HepG2 (cell line): ENCODE data around the gene PIM1. TPM values are rescaled to one million over a fixed set of nuclear protein-coding genes. Genes with fewer than 3 reads are reported as not detected.
A peak's percentile ranks its signal among the peaks of the same experiment; 100 is the strongest.

Source experiments
- ADNP ChIP-seq: sonication (generic); formaldehyde crosslinking; IDR thresholded peaks from 2 replicates; pipeline ENCODE4 v1.4.0; 2020; ENCODE audit warnings: missing genetic modification reagents
- ARNTL ChIP-seq: sonication (generic); formaldehyde crosslinking; IDR thresholded peaks from 2 replicates; pipeline ENCODE4 v1.4.0; 2020; ENCODE audit warnings: mild to moderate bottlenecking, missing genetic modification reagents
- ERF ChIP-seq: IDR thresholded peaks from 2 replicates; pipeline ENCODE4 v1.6.1; 2018; ENCODE audit warnings: missing biosample characterization, missing genetic modification reagents
- GPN1 ChIP-seq: sonication (generic); formaldehyde crosslinking; IDR thresholded peaks from 2 replicates; pipeline ENCODE4 v1.5.1; 2020; ENCODE audit warnings: missing genetic modification reagents, borderline replicate concordance
- HNF4G ChIP-seq, 2 experiments: sonication (generic) in 1 of 2; formaldehyde crosslinking in 1 of 2; IDR thresholded peaks; 2 replicates each; pipeline versions ENCODE4 v1.4.0 to v1.6.1; 2011 to 2020; ENCODE audit warnings: borderline replicate concordance in 2 of 2, low read depth in 2 of 2, mild to moderate bottlenecking in 2 of 2, low read length in 1 of 2, missing genetic modification reagents in 1 of 2, moderate library complexity in 1 of 2
- RFX3 ChIP-seq: IDR thresholded peaks from 2 replicates; pipeline ENCODE4 v1.6.1; 2016; ENCODE audit warnings: missing biosample characterization, missing genetic modification reagents
- SOX5 ChIP-seq: IDR thresholded peaks from 2 replicates; pipeline ENCODE4 v1.6.1; 2016; ENCODE audit warnings: borderline replicate concordance
- ZNF225 ChIP-seq: sonication (generic); formaldehyde crosslinking; IDR thresholded peaks from 2 replicates; pipeline ENCODE4 v1.4.0; 2020; ENCODE audit warnings: mild to moderate bottlenecking, missing genetic modification reagents
- ZNF746 ChIP-seq: sonication (generic); formaldehyde crosslinking; IDR thresholded peaks from 2 replicates; pipeline ENCODE4 v1.8.0; 2022; ENCODE audit warnings: mild to moderate bottlenecking, missing genetic modification reagents
- ZNF879 ChIP-seq: sonication (generic); formaldehyde crosslinking; IDR thresholded peaks from 2 replicates; pipeline ENCODE4 v1.8.1; 2023; ENCODE audit warnings: missing genetic modification reagents
- ZSCAN9 ChIP-seq: IDR thresholded peaks from 2 replicates; pipeline ENCODE4 v1.6.1; 2016; ENCODE audit warnings: borderline replicate concordance
- polyA plus RNA-seq, 8 experiments: library from polyadenylated mRNA; depleted of rRNA in 3 of 8; stranded (reverse) in 7 of 8; unstranded in 1 of 8; fragments of >200 nt; fragmentation: Illumina TruSeq in 4 of 8; extraction: Trizol in 4 of 8; gene quantifications; 2 replicates each; pipeline versions ENCODE4 v1.2.1 to v1.2.3, GENCODE V29; 2011 to 2016; ENCODE audit warnings: low read depth in 4 of 8, missing spikeins in 1 of 8, mixed read lengths in 1 of 8; ENCODE audit not compliant: insufficient read depth in 1 of 8
- total RNA-seq, 5 experiments: library from RNA; depleted of rRNA; stranded (reverse); fragments of >200 nt; fragmentation: Illumina TruSeq; extraction: Trizol; gene quantifications; 2 replicates each; pipeline ENCODE4 v1.2.3, GENCODE V29; 2016; ENCODE audit warnings: low read depth in 1 of 5
- TF ChIP-seq, protein P1 (sequence below): sonication (generic); IDR thresholded peaks from 2 replicates; pipeline ENCODE4 v1.6.1; 2016; ENCODE audit warnings: low read depth, borderline replicate concordance
- TF ChIP-seq, protein P2 (sequence below): sonication (generic); formaldehyde crosslinking; IDR thresholded peaks from 2 replicates; pipeline ENCODE4 v1.4.0; 2020; ENCODE audit warnings: missing genetic modification reagents
- TF ChIP-seq, protein P3 (sequence below): sonication (generic); formaldehyde crosslinking; IDR thresholded peaks from 2 replicates; pipeline ENCODE4 v1.5.1; 2020; ENCODE audit warnings: mild to moderate bottlenecking, missing genetic modification reagents
- TF ChIP-seq, protein P4 (sequence below), 2 experiments: fragments of 450-650 bp in 1 of 2; sonication (generic) in 1 of 2; formaldehyde crosslinking in 1 of 2; IDR thresholded peaks; 2 replicates each; pipeline versions ENCODE4 v1.6.1 to v1.8.0; 2016 to 2022; ENCODE audit warnings: antibody characterized with exemption in 1 of 2, mild to moderate bottlenecking in 1 of 2, missing genetic modification reagents in 1 of 2

Gene PIM1
- total and polyA plus RNA-seq, 2 of the 13 experiments (the other 11 are each of a cell fraction or from before 2014, with no cell fraction given) = 29.4 to 117 TPM

DNA sequence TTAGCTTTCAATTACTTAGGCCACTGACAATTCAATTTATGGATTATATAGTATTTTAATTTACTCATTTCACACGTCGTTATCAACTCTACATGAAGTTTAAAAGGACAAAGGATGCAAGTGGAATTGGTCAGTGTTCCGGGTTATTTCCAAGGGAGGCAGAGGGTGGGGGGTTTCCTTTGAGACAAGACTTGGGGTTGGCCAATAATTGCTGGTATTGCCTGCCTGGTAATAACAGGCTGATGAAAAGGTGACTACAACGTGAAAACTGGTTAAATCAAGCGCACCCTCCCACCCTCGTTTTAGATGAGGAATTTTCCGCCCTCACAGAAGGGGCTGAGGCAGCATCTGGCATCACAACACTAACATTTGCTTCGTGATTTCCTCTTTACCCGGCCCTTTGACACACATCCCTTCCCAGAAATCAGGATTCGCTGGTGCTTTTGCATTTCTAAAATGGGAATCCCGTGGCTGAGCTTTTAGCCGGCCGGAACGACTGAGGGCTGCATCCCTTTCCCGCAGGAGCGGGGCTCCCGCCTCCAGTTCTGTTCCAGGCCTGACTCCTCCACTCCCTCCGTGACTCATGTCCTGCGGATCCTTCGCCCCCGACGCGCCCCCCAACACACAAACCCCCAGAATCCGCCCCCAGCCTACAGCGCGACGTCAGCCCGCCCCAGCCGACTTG lies 999 bp upstream of the PIM1 start (continued):
- TF ChIP-seq, protein P1, sequence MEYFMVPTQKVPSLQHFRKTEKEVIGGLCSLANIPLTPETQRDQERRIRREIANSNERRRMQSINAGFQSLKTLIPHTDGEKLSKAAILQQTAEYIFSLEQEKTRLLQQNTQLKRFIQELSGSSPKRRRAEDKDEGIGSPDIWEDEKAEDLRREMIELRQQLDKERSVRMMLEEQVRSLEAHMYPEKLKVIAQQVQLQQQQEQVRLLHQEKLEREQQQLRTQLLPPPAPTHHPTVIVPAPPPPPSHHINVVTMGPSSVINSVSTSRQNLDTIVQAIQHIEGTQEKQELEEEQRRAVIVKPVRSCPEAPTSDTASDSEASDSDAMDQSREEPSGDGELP = no peak
- no peak for TF ChIP-seq ERF (CRISPR knock-in tag)
- TF ChIP-seq, protein P2, sequence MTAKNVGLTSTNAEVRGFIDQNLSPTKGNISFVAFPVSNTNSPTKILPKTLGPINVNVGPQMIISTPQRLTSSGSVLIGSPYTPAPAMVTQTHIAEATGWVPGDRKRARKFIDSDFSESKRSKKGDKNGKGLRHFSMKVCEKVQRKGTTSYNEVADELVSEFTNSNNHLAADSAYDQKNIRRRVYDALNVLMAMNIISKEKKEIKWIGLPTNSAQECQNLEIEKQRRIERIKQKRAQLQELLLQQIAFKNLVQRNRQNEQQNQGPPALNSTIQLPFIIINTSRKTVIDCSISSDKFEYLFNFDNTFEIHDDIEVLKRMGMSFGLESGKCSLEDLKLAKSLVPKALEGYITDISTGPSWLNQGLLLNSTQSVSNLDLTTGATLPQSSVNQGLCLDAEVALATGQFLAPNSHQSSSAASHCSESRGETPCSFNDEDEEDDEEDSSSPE (CRISPR knock-in tag) = no peak
- no peak; the same call in none of the 2 replicates for TF ChIP-seq ZSCAN9 (CRISPR knock-in tag)
- TF ChIP-seq RFX3 (CRISPR knock-in tag) = no peak
- TF ChIP-seq HNF4G (IDR thresholded peaks at IDR 0.05; ENCODE audit: borderline replicate concordance, low read depth, low read length) = no peak
- TF ChIP-seq HNF4G (CRISPR knock-in tag; IDR thresholded peaks at IDR 0.05; ENCODE audit: borderline replicate concordance, low read depth) = no peak
- TF ChIP-seq, protein P3, sequence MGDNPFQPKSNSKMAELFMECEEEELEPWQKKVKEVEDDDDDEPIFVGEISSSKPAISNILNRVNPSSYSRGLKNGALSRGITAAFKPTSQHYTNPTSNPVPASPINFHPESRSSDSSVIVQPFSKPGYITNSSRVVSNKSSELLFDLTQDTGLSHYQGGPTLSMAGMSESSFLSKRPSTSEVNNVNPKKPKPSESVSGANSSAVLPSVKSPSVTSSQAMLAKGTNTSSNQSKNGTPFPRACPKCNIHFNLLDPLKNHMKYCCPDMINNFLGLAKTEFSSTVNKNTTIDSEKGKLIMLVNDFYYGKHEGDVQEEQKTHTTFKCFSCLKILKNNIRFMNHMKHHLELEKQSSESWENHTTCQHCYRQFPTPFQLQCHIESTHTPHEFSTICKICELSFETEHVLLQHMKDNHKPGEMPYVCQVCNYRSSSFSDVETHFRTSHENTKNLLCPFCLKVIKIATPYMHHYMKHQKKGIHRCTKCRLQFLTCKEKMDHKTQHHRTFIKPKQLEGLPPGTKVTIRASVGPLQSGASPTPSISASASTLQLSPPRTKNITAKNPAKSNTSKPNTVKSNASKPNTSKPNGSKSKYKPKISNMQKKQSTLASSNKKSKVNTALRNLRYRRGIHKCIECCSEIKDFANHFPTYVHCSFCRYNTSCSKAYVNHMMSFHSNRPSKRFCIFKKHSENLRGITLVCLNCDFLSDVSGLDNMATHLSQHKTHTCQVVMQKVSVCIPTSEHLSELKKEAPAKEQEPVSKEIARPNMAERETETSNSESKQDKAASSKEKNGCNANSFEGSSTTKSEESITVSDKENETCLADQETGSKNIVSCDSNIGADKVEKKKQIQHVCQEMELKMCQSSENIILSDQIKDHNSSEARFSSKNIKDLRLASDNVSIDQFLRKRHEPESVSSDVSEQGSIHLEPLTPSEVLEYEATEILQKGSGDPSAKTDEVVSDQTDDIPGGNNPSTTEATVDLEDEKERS = 0 out of 2 replicates have a peak, but pooled peaks have one; percentile 10
- no peak for TF ChIP-seq ARNTL (CRISPR knock-in tag)
- TF ChIP-seq SOX5 = no peak
- TF ChIP-seq ZNF225 (CRISPR knock-in tag) = no peak
- peak; percentile 64; the same call in 1 of the 2 replicates for TF ChIP-seq ZNF879
- TF ChIP-seq GPN1 = no peak
- TF ChIP-seq ZNF746 (CRISPR knock-in tag) = no peak
- no peak for TF ChIP-seq ADNP (CRISPR knock-in tag)
- TF ChIP-seq, protein P4, sequence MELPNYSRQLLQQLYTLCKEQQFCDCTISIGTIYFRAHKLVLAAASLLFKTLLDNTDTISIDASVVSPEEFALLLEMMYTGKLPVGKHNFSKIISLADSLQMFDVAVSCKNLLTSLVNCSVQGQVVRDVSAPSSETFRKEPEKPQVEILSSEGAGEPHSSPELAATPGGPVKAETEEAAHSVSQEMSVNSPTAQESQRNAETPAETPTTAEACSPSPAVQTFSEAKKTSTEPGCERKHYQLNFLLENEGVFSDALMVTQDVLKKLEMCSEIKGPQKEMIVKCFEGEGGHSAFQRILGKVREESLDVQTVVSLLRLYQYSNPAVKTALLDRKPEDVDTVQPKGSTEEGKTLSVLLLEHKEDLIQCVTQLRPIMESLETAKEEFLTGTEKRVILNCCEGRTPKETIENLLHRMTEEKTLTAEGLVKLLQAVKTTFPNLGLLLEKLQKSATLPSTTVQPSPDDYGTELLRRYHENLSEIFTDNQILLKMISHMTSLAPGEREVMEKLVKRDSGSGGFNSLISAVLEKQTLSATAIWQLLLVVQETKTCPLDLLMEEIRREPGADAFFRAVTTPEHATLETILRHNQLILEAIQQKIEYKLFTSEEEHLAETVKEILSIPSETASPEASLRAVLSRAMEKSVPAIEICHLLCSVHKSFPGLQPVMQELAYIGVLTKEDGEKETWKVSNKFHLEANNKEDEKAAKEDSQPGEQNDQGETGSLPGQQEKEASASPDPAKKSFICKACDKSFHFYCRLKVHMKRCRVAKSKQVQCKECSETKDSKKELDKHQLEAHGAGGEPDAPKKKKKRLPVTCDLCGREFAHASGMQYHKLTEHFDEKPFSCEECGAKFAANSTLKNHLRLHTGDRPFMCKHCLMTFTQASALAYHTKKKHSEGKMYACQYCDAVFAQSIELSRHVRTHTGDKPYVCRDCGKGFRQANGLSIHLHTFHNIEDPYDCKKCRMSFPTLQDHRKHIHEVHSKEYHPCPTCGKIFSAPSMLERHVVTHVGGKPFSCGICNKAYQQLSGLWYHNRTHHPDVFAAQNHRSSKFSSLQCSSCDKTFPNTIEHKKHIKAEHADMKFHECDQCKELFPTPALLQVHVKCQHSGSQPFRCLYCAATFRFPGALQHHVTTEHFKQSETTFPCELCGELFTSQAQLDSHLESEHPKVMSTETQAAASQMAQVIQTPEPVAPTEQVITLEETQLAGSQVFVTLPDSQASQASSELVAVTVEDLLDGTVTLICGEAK (IDR thresholded peaks at IDR 0.05) = no peak
- TF ChIP-seq, protein P4 (CRISPR knock-in tag; IDR thresholded peaks at IDR 0.05) = no peak
